ENCODE data around the gene UNC5C.

Gene UNC5C

DNA sequence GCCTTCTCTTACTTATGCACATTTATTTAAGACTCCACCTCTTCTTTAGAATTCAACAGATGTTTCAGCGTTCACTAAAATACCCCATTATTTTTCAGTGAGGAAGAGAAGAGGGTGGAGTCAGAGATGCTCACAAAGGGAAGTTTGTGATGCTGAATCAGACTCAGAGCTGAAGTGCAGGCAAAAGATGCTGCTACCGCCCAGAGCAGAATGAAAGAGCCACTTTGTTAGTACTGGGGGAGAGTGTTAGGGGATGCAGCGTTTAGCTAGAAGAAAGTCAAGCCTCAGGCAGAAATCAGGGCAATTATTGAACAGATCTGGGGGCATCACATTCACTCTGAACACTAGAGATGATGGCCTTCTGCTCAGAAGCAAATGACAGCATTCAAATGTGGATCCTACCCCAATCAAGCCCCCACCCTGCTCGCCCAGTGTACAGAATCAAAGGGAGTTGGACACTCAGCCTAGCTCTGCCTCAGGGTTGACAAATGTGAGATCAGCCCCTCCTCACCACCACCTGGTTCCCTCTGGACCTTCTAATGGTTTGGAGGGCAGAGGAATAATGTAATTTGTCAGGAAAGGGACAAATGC lies 138.3 kb downstream of the UNC5C start:
- H3K36me3 ChIP-seq (ENCODE audit: insufficient read depth, low read length) = no peaks in the 10 kb centered on the region
- H3F3A ChIP-seq (ENCODE audit: insufficient read depth, low read length) = no peaks in the 10 kb centered on the region
- no peaks in the 10 kb centered on the region for H3K4me1 ChIP-seq (ENCODE audit: insufficient read depth, low read length, severe bottlenecking)
- no peak overlapping the region for H3K4me2 ChIP-seq (ENCODE audit: low read length)
- no peak overlapping the region for H3K27ac ChIP-seq (ENCODE audit: low read depth, low read length, poor library complexity, severe bottlenecking)
- H3K4me3 ChIP-seq (ENCODE audit: low read depth, low read length, poor library complexity, severe bottlenecking) = no peak overlapping the region
- H3K9me2 ChIP-seq (ENCODE audit: low read depth, low read length) = no peaks in the 10 kb centered on the region
- H3K9ac ChIP-seq (ENCODE audit: low read length) = no peak overlapping the region
- H3K9me3 ChIP-seq (ENCODE audit: low read length) = no peaks in the 10 kb centered on the region
- H3K27me3 ChIP-seq (ENCODE audit: insufficient read depth, low read length) = no peaks in the 10 kb centered on the region
- H3K79me2 ChIP-seq (ENCODE audit: insufficient read depth, low read length) = no peaks in the 10 kb centered on the region
- H4K20me1 ChIP-seq (ENCODE audit: insufficient read depth, low read length) = no peaks in the 10 kb centered on the region
- TF ChIP-seq, protein P1, sequence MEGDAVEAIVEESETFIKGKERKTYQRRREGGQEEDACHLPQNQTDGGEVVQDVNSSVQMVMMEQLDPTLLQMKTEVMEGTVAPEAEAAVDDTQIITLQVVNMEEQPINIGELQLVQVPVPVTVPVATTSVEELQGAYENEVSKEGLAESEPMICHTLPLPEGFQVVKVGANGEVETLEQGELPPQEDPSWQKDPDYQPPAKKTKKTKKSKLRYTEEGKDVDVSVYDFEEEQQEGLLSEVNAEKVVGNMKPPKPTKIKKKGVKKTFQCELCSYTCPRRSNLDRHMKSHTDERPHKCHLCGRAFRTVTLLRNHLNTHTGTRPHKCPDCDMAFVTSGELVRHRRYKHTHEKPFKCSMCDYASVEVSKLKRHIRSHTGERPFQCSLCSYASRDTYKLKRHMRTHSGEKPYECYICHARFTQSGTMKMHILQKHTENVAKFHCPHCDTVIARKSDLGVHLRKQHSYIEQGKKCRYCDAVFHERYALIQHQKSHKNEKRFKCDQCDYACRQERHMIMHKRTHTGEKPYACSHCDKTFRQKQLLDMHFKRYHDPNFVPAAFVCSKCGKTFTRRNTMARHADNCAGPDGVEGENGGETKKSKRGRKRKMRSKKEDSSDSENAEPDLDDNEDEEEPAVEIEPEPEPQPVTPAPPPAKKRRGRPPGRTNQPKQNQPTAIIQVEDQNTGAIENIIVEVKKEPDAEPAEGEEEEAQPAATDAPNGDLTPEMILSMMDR (IDR thresholded peaks at IDR 0.05; ENCODE audit: low read length) = no peak
- no peak for TF ChIP-seq EZH2 (IDR thresholded peaks at IDR 0.05; ENCODE audit: borderline replicate concordance, low read length)
- H2AFZ ChIP-seq (ENCODE audit: low read length) = no peak overlapping the region

DNA sequence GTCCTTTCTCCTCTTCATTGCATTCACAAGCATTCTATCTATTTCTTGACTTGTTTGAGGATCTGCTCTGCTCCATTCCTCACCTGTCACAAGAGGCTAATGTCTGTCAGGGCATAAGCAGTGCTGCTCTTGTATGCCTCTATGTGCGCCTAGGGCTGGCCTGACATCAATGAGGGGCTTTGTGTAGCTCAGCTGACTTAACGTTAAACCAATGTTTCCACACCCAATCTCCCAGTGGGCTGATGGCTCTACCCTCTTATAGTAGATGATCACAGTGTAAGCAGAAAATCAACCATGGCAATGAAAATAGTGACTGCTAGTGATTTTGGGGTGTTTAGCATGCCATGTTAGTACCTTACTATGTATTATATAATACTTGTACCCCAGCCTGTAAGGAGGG lies 139.0 kb downstream of the UNC5C start:
- Histone ChIP-seq H3F3A (ENCODE audit: insufficient read depth, low read length) (no peaks in the 10 kb centered on the region), H3K4me3 (ENCODE audit: low read depth, low read length, poor library complexity, severe bottlenecking) (no peak overlapping the region), H3K4me2 (ENCODE audit: low read length) (no peak overlapping the region), H3K36me3 (ENCODE audit: insufficient read depth, low read length) (no peaks in the 10 kb centered on the region), H3K27me3 (ENCODE audit: insufficient read depth, low read length) (no peaks in the 10 kb centered on the region), H3K27ac (ENCODE audit: low read depth, low read length, poor library complexity, severe bottlenecking) (no peak overlapping the region), H3K9me3 (ENCODE audit: low read length) (no peaks in the 10 kb centered on the region), H3K79me2 (ENCODE audit: insufficient read depth, low read length) (no peaks in the 10 kb centered on the region), H3K9ac (ENCODE audit: low read length) (no peak overlapping the region), H3K4me1 (ENCODE audit: insufficient read depth, low read length, severe bottlenecking) (no peaks in the 10 kb centered on the region), H2AFZ (ENCODE audit: low read length) (no peak overlapping the region), H4K20me1 (ENCODE audit: insufficient read depth, low read length) (no peaks in the 10 kb centered on the region), H3K9me2 (ENCODE audit: low read depth, low read length) (no peaks in the 10 kb centered on the region)
- TF ChIP-seq EZH2 (IDR thresholded peaks at IDR 0.05; ENCODE audit: borderline replicate concordance, low read length) = no peak
- TF ChIP-seq, protein P1 (IDR thresholded peaks at IDR 0.05; ENCODE audit: low read length) = no peak

DNA sequence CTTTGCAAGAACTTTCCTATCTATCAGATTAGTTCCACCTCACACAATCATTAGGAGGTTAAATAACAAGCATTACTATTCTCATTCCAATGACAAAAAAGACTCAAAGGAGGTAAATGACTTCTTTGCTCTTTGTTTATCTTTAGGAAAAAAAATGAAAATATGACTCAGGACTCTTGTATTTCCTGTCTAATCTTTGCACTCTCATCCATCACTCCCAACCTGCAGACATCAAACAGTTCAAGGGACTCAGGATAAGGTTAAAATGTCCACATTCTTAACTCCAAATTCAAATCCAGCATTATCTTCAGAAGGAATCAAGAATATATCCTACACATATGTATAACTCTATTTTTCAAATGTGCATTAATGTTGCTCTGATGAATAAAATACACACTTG lies 139.6 kb downstream of the UNC5C start:
- Histone ChIP-seq H3K4me2 (ENCODE audit: low read length) (no peak overlapping the region), H4K20me1 (ENCODE audit: insufficient read depth, low read length) (no peaks in the 10 kb centered on the region), H3K27ac (ENCODE audit: low read depth, low read length, poor library complexity, severe bottlenecking) (no peak overlapping the region), H3K27me3 (ENCODE audit: insufficient read depth, low read length) (no peaks in the 10 kb centered on the region), H3K9me2 (ENCODE audit: low read depth, low read length) (no peaks in the 10 kb centered on the region), H3K9me3 (ENCODE audit: low read length) (no peaks in the 10 kb centered on the region), H3K4me1 (ENCODE audit: insufficient read depth, low read length, severe bottlenecking) (no peaks in the 10 kb centered on the region), H3K36me3 (ENCODE audit: insufficient read depth, low read length) (no peaks in the 10 kb centered on the region), H3K79me2 (ENCODE audit: insufficient read depth, low read length) (no peaks in the 10 kb centered on the region), H3F3A (ENCODE audit: insufficient read depth, low read length) (no peaks in the 10 kb centered on the region), H2AFZ (ENCODE audit: low read length) (no peak overlapping the region), H3K9ac (ENCODE audit: low read length) (no peak overlapping the region), H3K4me3 (ENCODE audit: low read depth, low read length, poor library complexity, severe bottlenecking) (no peak overlapping the region)
- TF ChIP-seq EZH2 (IDR thresholded peaks at IDR 0.05; ENCODE audit: borderline replicate concordance, low read length) = no peak
- TF ChIP-seq, protein P1 (IDR thresholded peaks at IDR 0.05; ENCODE audit: low read length) = no peak
